HuH-7 (cell line): Measurements from ENCODE around the gene PIP5K1B.

Experiments
- DNase-seq: peaks from one replicate; pipeline ENCODE4 v3.0.0; 2011; ENCODE audit warnings: low spot score

The PIP5K1B gene

DNA sequence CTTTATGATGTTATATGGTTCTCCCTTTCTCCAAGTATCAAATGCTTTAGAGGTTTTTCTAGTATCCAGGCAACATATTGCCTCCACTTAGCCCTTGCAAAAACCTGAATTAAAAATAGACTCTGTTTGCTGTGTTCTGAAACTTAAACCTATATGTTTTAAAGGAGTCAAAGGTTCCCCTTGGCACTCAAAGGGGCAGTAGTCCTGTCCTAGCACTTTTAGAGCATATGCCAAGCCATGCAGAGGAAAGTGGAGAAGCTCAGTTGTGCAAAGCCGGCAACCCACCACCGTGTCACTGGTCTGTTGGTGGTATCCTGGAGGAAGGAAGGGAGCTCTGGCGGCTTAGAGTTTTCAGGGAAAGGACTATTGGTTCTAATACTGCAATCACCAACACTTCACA lies 154.3 kb downstream of the PIP5K1B start:
- DNase-seq: no peak

GRCh38 chr9:68860419-68860818 lies 155.4 kb downstream of the PIP5K1B start:
- DNase-seq: no peak

GRCh38 chr9:68861436-68861835 lies 156.4 kb downstream of the PIP5K1B start:
- DNase-seq: no peak

GRCh38 chr9:68867066-68867465 lies 162.0 kb downstream of the PIP5K1B start:
- no peak for DNase-seq

- DNase-seq: no peak
These were observed 164.0 kb downstream of the PIP5K1B start for GRCh38 chr9:68869022-68869421.

DNA sequence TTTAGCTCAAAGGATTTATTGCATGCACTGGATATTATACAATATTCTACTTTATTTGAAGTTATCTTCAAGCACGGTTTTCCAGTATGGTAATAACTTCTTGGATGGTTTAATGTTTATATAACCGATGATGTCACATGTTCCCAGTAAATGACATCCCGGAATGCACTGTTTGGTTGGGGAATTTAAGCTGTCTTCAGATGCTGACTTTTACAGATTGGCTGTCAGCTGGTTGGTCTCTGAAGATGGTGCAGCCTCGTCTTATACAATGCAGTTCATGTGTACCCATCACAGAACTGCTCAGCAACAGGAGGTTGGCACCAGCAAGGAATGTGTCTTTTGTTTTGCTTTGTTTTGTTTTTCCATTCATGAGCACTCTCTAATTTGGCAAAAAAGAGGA lies 165.0 kb downstream of the PIP5K1B start:
- DNase-seq: no peak

DNA sequence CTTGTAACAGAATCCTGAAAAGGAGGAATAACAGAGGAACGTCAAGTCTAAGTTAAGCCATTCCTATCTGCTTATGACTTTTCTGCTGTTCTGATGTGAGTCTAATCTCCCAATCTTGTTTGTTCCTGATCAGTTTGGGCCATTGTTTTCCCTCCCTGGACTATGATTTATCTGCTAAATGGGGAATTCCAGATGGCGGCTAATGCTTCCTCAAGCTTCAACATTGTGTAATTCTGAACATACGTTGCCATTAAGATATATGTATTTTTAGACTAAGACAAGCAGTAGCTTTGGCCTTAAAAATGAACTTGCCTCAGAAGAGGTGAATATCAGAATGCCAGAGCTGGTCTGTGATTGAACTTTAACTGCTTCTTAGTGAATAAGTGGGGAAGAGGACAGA lies 166.2 kb downstream of the PIP5K1B start:
- no peak for DNase-seq

DNA sequence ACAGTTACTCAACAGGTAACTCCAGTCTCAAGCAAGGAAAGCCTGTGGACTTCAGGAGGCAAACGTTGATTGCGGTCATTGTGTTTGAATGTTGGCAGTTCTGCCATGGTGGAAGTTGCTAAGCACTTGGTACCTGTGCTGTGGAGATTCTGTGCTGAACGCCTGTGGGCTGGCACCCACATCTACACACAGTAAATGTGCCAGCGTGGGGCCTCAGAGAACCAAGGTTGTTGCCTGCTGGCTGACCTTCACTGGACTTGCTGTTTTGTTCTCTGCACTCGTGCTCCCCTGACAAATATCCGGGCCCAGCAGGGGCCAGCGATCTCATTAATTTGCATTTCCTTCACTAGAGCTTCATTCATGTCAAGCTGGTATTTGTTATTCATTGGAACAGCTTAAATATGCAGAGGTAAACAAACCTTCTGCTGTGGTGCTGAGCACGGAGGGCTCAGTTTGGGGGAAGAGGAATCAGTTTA lies 167.0 kb downstream of the PIP5K1B start:
- no peak for DNase-seq

DNA sequence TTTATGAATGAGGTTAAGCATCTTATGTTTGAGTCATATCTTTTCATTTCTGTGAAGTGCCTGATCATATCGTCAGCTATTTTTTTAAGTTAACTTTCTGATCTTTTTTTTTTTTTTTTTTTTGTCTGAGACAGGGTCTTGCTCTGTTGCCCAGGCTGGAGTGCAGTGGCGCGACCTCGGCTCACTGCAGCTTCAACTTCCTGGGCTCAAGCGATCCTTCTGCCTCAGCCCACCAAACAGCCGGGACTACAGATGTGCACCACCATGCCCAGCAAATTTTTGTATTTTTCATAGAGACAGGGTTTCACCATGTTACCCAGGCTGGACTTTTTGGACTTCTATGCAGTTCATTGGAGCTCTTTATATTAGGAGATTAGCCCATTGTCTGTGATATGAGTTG lies 168.1 kb downstream of the PIP5K1B start:
- DNase-seq: no peak

- no peak for DNase-seq
These were observed 171.2 kb downstream of the PIP5K1B start for GRCh38 chr9:68876273-68876672.

DNA sequence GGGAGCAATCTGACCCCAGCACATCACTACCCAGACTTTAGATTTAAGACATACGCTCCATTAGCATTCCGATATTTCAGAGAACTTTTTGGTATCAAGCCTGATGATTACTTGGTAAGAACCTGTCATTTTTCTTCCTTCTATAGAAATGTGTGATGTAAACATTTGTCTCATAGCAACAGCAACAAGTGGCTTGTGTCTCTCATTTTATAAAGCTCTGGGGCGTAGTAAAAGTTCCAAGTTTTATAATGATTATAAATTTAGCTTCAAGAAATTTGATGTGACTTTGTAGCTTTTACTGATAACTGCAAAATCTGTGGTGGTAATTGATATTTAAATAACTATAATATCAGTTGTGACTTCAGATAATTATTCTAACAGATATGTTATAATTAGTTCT lies 171.6 kb downstream of the PIP5K1B start:
- no peak for DNase-seq

DNA sequence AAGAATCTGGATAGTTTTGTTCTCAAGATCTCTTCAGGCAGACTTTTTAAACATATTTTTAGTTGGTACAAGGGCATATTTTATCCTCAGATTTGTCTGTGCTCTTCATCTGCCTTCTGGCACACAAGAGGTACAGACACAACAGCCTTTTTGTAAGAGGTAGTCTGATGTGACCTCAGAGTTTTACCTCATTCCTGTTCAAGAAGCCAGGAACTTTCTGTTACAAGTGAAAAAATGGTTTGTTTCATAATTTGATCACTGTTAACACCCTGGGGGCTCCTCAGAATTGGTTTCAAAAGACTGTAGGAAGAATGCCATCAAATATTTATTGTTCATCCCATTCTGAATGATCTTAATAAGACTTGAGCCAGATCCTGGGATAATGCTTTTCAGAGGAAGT lies 172.2 kb downstream of the PIP5K1B start:
- DNase-seq: no peak

GRCh38 chr9:68878450-68878849 lies 173.4 kb downstream of the PIP5K1B start:
- no peak for DNase-seq

DNA sequence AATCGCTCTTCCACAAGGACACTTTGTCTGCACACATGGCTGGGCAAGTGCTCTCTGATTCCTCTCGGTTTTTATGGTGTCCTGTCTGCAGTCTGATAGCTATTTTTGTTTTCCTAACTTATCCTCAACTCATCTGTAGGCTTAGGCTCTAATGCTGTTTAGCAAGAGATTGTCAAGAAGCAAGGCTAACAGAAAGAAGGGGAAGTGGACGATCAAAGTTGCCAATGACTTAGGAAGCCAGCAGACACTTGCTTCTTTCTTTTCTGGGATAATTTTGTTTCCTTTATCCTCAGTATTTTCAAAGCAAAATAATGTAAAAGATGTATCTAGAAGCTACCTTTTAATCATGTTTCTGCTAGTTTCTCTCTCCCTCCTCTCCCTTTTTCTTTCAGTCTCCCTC lies 178.2 kb downstream of the PIP5K1B start:
- no peak for DNase-seq

DNA sequence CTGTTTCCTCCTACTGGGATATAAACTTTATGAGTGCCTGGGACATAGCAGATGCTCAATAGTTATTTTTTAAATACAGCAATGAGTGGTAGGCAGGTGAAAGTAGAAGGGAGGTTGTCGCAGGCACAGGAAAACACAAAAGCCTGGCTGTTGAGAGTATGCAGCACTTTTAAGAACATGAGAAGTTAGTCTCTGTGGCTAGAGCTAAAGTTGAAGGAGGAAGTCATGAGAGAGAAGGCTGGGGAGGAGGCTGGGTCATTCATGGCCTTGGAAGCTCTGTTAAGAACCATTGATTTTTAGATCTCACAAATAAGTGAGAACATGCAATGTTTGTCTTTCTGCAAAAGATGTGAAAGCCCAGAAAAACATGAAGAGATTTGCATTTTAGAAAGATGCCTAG lies 182.2 kb downstream of the PIP5K1B start:
- no peak for DNase-seq

DNA sequence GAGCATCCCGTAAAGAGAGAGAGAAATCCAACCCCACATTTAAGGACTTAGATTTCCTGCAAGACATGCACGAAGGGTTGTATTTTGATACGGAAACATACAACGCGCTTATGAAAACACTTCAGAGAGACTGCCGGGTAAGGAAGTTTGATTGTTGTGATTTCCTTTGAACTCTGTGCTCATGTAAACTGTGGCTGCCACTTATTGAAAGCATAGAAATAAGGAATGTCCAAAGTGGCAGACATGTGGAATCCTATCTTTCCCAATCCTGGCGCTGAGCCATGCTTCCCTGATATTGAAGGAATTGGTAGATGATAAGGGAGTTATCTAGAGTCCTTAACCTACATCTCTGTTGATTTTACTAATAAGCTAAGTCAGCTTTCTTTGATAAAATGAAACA lies 189.5 kb downstream of the PIP5K1B start:
- no peak for DNase-seq

- no peak for DNase-seq
These were observed 190.9 kb downstream of the PIP5K1B start for GRCh38 chr9:68895741-68896478.

DNA sequence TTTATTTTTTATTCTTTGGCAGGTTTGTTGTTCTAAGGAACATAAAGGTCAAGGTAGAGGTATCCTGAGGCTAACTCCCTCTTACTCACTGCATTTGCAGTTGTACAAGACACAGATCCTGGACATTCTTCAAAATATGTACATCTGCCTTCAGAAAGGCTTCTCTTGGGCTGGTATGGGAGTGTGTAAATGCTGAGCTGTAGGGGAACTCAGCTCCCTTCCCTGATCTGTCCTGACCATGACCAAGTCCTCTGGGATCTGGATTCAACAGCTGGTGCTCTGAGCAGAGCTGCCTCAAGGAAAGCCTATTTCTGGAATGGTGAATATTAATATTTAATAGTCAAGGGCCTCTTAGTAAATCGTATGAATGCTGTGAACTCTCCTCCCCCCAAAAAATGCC lies 191.4 kb downstream of the PIP5K1B start:
- DNase-seq: no peak

- no peak for DNase-seq
These were observed 192.6 kb downstream of the PIP5K1B start for GRCh38 chr9:68897577-68898145.

DNA sequence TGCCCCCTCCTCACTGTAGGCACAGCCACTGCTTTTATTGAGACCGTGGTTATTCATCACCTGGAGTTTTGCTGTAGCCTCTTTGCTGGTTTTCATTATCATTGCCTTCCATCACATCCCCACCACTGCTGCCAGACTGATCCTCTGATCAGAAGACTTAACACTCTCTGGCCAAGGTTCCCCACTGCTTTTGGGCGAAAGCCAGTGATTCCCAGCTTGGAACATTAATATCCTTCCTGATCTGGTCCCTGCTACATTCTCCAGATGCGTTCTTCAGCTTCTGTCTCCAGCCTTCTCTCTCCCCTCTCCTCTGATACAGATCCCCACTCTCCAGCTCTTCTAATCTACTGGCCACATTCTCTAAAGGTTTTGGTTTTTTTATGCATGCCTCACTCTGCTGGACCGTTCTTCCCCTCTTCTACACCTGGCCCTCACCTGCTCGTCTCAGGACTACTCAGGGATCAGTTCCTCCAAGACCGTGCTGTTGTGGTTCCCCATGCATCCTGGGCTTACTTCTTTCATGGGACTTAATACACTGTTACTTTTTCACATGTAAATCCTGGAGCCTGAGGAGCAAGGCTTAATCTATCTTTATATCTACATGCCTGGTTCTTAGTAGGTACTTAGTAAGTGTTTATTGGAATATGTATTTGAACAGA lies 193.9 kb downstream of the PIP5K1B start:
- DNase-seq: no peak

GRCh38 chr9:68904454-68904853 lies 199.4 kb downstream of the PIP5K1B start:
- DNase-seq: no peak

DNA sequence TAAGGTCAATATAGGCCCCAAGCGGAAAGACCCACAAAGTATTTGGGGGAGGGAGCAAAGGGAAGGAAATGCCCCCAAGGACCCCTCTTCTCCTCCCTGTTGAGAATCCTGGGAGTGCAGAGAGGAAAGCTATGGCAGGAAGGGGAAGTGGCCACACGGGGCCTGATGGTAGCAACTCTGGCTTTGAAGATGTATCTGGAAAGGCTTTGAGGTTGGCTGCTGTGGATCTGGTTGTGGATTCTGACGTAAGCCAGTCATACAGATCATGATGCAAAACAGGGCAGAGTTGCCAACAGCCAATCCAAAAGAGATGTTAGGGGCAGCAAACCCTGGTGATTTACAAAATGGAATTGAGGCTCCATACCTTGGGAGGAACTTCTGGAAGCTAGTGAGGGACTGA lies 200.1 kb downstream of the PIP5K1B start:
- no peak for DNase-seq

DNA sequence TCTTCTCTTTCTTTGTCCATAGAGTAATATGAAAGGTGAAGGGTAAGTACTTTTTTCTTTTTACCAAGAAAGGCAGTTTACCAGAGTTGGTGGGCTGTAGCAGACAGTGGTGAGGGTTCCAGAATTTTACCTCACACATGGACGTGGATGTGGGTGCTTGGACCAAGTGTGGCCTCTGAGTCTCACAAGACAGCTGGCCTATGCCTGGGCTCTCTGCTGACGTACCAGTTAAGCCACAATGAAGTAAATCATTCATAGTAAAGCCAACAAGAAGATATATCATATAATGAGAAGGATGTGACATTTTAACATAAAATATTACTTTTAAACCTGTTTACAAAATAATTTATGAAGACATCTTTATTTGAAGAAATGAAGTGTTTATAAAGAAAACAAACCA lies 202.9 kb downstream of the PIP5K1B start:
- DNase-seq: no peak

- no peak for DNase-seq
These were observed 207.5 kb downstream of the PIP5K1B start for GRCh38 chr9:68912561-68912960.
